ENCODE measurements around the gene AFF2.

AFF2 gene

GRCh38 chrX:148938348-148938747, 437.9 kb downstream of the AFF2 start:
- no peak overlapping the region for H3K4me3 ChIP-seq (ENCODE audit: low read depth, low read length)
- no peak for DNase-seq (ENCODE audit: low read depth)

- H3K4me3 ChIP-seq (ENCODE audit: low read depth, low read length), result no peak overlapping the region
- DNase-seq (ENCODE audit: low read depth), result no peak
Observed at GRCh38 chrX:148940411-148940996, 440.1 kb downstream of the AFF2 start.

GRCh38 chrX:148942754-148943153, 442.3 kb downstream of the AFF2 start:
- no peak overlapping the region for H3K4me3 ChIP-seq (ENCODE audit: low read depth, low read length)
- no peak for DNase-seq (ENCODE audit: low read depth)

- H3K4me3 ChIP-seq (ENCODE audit: low read depth, low read length), result no peak overlapping the region
- DNase-seq (ENCODE audit: low read depth), result no peak
Observed at GRCh38 chrX:148947399-148947975, 447.1 kb downstream of the AFF2 start.

- no peak overlapping the region for H3K4me3 ChIP-seq (ENCODE audit: low read depth, low read length)
- no peak for DNase-seq (ENCODE audit: low read depth)
Observed at GRCh38 chrX:148956352-148956751, 455.9 kb downstream of the AFF2 start.

GRCh38 chrX:148958901-148959300, 458.5 kb downstream of the AFF2 start:
- DNase-seq (ENCODE audit: low read depth), result no peak
- no peak overlapping the region for H3K4me3 ChIP-seq (ENCODE audit: low read depth, low read length)

- no peak for DNase-seq (ENCODE audit: low read depth)
- H3K4me3 ChIP-seq (ENCODE audit: low read depth, low read length), result no peak overlapping the region
Observed at GRCh38 chrX:148960060-148960459, 459.6 kb downstream of the AFF2 start.

- no peak overlapping the region for H3K4me3 ChIP-seq (ENCODE audit: low read depth, low read length)
- no peak for DNase-seq (ENCODE audit: low read depth)
Observed at GRCh38 chrX:148961985-148962384, 461.6 kb downstream of the AFF2 start.

GRCh38 chrX:148976571-148977400, 476.4 kb downstream of the AFF2 start:
- no peak for DNase-seq (ENCODE audit: low read depth)
- no peak overlapping the region for H3K4me3 ChIP-seq (ENCODE audit: low read depth, low read length)

- no peak overlapping the region for H3K4me3 ChIP-seq (ENCODE audit: low read depth, low read length)
- DNase-seq (ENCODE audit: low read depth), result no peak
Observed at GRCh38 chrX:148979786-148980185, 479.4 kb downstream of the AFF2 start.

GRCh38 chrX:148984238-148984637, 483.8 kb downstream of the AFF2 start:
- no peak for DNase-seq (ENCODE audit: low read depth)
- no peak overlapping the region for H3K4me3 ChIP-seq (ENCODE audit: low read depth, low read length)

- H3K4me3 ChIP-seq (ENCODE audit: low read depth, low read length), result no peak overlapping the region
- DNase-seq (ENCODE audit: low read depth), result no peak
Observed at GRCh38 chrX:148991502-148991901, 491.1 kb downstream of the AFF2 start.

GRCh38 chrX:148995661-148996060, 495.2 kb downstream of the AFF2 start:
- DNase-seq (ENCODE audit: low read depth), result no peak
- H3K4me3 ChIP-seq (ENCODE audit: low read depth, low read length), result no peak overlapping the region

- DNase-seq (ENCODE audit: low read depth), result no peak
- no peak overlapping the region for H3K4me3 ChIP-seq (ENCODE audit: low read depth, low read length)
Observed at GRCh38 chrX:149002320-149002719, 501.9 kb downstream of the AFF2 start.

GRCh38 chrX:149003863-149004660, 503.6 kb downstream of the AFF2 start:
- no peak for DNase-seq (ENCODE audit: low read depth)
- H3K4me3 ChIP-seq (ENCODE audit: low read depth, low read length), result no peak overlapping the region

GRCh38 chrX:149004936-149005335, 504.5 kb downstream of the AFF2 start:
- DNase-seq (ENCODE audit: low read depth), result no peak
- no peak overlapping the region for H3K4me3 ChIP-seq (ENCODE audit: low read depth, low read length)

- H3K4me3 ChIP-seq (ENCODE audit: low read depth, low read length), result no peak overlapping the region
- DNase-seq (ENCODE audit: low read depth), result no peak
Observed at GRCh38 chrX:149006235-149006634, 505.8 kb downstream of the AFF2 start.

GRCh38 chrX:149007423-149007822, 507.0 kb downstream of the AFF2 start:
- no peak for DNase-seq (ENCODE audit: low read depth)

GRCh38 chrX:149010013-149010852, 509.8 kb downstream of the AFF2 start:
- H3K4me3 ChIP-seq (ENCODE audit: low read depth, low read length), result no peak overlapping the region
- no peak for DNase-seq (ENCODE audit: low read depth)

More at GRCh38 chrX:149007423-149007822, 507.0 kb downstream of the AFF2 start:
- H3K4me3 ChIP-seq (ENCODE audit: low read depth, low read length), result no peak overlapping the region

Data from skeletal muscle cell (primary cell).